GM21367 (cell line): ENCODE results near the gene CDRT15.
"Not testable (repeated sequence)": the region's sequence is repeated elsewhere in the genome, so short reads cannot be mapped to it uniquely, and the experiment has no call there.

Experiments used
- ATAC-seq: cut with Tn5 transposase; IDR thresholded peaks from one replicate; pipeline ENCODE4 v1.9.1; 2021; ENCODE audit not compliant: unreplicated experiment

CDRT15 gene

DNA sequence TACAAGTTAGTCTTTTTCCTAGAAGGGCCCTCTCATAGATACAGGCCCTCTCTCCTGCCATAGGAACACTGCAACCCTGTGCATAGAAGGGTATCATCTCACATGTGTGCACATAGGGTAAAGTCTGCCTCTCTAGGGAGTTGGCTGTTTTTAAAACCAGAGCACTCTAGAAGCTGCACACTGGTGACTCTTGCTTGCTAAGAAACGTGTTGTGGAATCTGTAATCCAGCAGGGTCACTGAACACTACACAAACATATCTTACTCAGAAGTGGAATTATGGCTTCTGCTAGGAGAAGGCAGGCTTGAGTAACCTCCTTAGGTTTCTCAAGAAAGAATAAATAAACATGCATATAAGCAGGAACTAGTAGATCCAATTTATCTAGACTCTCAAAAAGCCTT lies 45.9 kb downstream of the CDRT15 start:
- not testable (repeated sequence) for ATAC-seq

DNA sequence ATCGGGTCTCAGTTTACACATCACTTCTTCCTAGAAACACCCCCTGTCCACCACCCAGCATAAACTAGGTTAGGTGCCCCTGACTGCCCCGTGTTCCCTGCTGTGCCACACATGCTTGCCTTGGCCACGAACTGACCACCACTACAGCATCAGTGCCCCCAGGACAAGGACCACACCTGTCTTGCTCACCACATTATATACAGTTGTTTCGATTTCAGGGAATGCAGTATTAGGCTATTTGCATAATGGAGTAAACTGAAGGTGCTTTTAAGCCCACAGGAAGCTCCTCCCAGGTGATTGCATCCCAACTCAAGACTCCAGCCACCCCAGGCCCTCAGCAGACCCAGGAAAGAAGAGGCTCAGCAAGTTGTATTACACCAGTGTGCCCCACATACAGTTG lies 50.2 kb downstream of the CDRT15 start:
- not testable (repeated sequence) for ATAC-seq
